Thoracic aorta (tissue), 2 donors: Measurements from ENCODE around the gene PACSIN3. TPM values are rescaled to one million over a fixed set of nuclear protein-coding genes. Genes with fewer than 3 reads are reported as not detected.

Source experiments
- ATAC-seq: fragments of 150-250 bp; one replicate; pipeline ENCODE4 v1.8.0; 2017; ENCODE audit warnings: low read depth; ENCODE audit not compliant: insufficient number of reproducible peaks, low FRiP score
- DNase-seq: peaks from one replicate; pipeline ENCODE4 v3.0.0-alpha.2; 2020; ENCODE audit warnings: low spot score
- H3K27ac ChIP-seq, 2 donors: fragments of 200-600 bp; sonication (generic); 1 replicate in 1 of 2; 2 replicates in 1 of 2; pipeline ENCODE4 v1.5.1; 2016; ENCODE audit warnings: mild to moderate bottlenecking in 2 of 2, moderate library complexity in 2 of 2
- H3K27me3 ChIP-seq: fragments of 200-600 bp; sonication (generic); replicated peaks from 2 replicates; pipeline ENCODE4 v1.6.0; 2016; ENCODE audit warnings: mild to moderate bottlenecking; ENCODE audit not compliant: insufficient read depth
- H3K36me3 ChIP-seq: fragments of 200-600 bp; sonication (generic); one replicate; pipeline ENCODE4 v1.5.1; 2016
- H3K4me1 ChIP-seq, 2 donors: fragments of 200-600 bp; sonication (generic); 1 replicate in 1 of 2; 2 replicates in 1 of 2; pipeline versions ENCODE4 v1.5.1 to v1.6.0; 2016; ENCODE audit warnings: low read depth in 2 of 2, mild to moderate bottlenecking in 1 of 2; ENCODE audit not compliant: control insufficient read depth in 1 of 2
- H3K4me3 ChIP-seq: fragments of 200-600 bp; sonication (generic); 2 replicates; pipeline ENCODE4 v1.5.1; 2016; ENCODE audit warnings: mild to moderate bottlenecking
- H3K9me3 ChIP-seq: fragments of 200-600 bp; sonication (generic); 2 replicates; pipeline ENCODE4 v1.5.1; 2016
- total RNA-seq, 2 donors: library from RNA; depleted of rRNA; stranded (reverse); fragments of >200 nt; gene quantifications; one replicate each; pipeline versions ENCODE4 v1.1.0 to v1.2.3, GENCODE V29; 2016
- TF ChIP-seq, protein P1 (sequence below): fragments of 200-600 bp; sonication (generic); IDR thresholded peaks from one replicate; pipeline ENCODE4 v1.5.1; 2019; ENCODE audit warnings: antibody characterized with exemption

Gene PACSIN3
- total RNA-seq, 2 donors from 2014 or later, result 30.3 to 44.4 TPM

- ATAC-seq, result no peak
- DNase-seq, result no peak
- Histone ChIP-seq H3K27me3 (no peaks in the 10 kb centered on the region), H3K36me3 (no peaks in the 10 kb centered on the region), H3K9me3 (no peaks in the 10 kb centered on the region), H3K4me1 (no peaks in the 10 kb centered on the region), H3K27ac (no peak overlapping the region), H3K4me3 (no peak overlapping the region)
- TF ChIP-seq, protein P1, sequence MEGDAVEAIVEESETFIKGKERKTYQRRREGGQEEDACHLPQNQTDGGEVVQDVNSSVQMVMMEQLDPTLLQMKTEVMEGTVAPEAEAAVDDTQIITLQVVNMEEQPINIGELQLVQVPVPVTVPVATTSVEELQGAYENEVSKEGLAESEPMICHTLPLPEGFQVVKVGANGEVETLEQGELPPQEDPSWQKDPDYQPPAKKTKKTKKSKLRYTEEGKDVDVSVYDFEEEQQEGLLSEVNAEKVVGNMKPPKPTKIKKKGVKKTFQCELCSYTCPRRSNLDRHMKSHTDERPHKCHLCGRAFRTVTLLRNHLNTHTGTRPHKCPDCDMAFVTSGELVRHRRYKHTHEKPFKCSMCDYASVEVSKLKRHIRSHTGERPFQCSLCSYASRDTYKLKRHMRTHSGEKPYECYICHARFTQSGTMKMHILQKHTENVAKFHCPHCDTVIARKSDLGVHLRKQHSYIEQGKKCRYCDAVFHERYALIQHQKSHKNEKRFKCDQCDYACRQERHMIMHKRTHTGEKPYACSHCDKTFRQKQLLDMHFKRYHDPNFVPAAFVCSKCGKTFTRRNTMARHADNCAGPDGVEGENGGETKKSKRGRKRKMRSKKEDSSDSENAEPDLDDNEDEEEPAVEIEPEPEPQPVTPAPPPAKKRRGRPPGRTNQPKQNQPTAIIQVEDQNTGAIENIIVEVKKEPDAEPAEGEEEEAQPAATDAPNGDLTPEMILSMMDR, result no peak
Measured at GRCh38 chr11:47132981-47133380, 53.3 kb downstream of the PACSIN3 start.

GRCh38 chr11:47132490-47132889 lies 53.7 kb downstream of the PACSIN3 start:
- no peak for ATAC-seq

GRCh38 chr11:47131136-47131535 lies 55.1 kb downstream of the PACSIN3 start:
- TF ChIP-seq, protein P1, result no peak
- Histone ChIP-seq H3K4me3 (no peak overlapping the region), H3K27me3 (no peaks in the 10 kb centered on the region), H3K36me3 (no peaks in the 10 kb centered on the region), H3K27ac (no peak overlapping the region), H3K9me3 (no peaks in the 10 kb centered on the region), H3K4me1 (no peaks in the 10 kb centered on the region)
- ATAC-seq (no peak), DNase-seq (no peak)

More at GRCh38 chr11:47132490-47132889, 53.7 kb downstream of the PACSIN3 start:
- Histone ChIP-seq H3K4me1 (no peaks in the 10 kb centered on the region), H3K36me3 (no peaks in the 10 kb centered on the region), H3K9me3 (no peaks in the 10 kb centered on the region), H3K4me3 (no peak overlapping the region), H3K27ac (no peak overlapping the region), H3K27me3 (no peaks in the 10 kb centered on the region)
- no peak for DNase-seq
- TF ChIP-seq, protein P1, result no peak

- Histone ChIP-seq H3K4me1 (no peaks in the 10 kb centered on the region), H3K27me3 (no peaks in the 10 kb centered on the region), H3K4me3 (no peak overlapping the region), H3K36me3 (no peaks in the 10 kb centered on the region), H3K27ac (no peak overlapping the region), H3K9me3 (no peaks in the 10 kb centered on the region)
- TF ChIP-seq, protein P1, result no peak
- no peak for DNase-seq
- no peak for ATAC-seq
Measured at GRCh38 chr11:47130543-47130942, 55.7 kb downstream of the PACSIN3 start.

Other genes starting within 250 kb of the PACSIN3 start
- 10 to 100 TPM; 23.4 to 27.6 TPM for gene CSTPP1, start 249.7 kb downstream of the PACSIN3 start, total RNA-seq
- 100 to 1,000 TPM; 122 to 164 TPM for gene ARFGAP2, start 9.6 kb downstream of the PACSIN3 start, total RNA-seq
- gene DDB2, start 28.5 kb upstream of the PACSIN3 start, total RNA-seq, result 10 to 100 TPM; 45.6 to 69.7 TPM
- 10 to 100 TPM; 39.4 to 59.7 TPM for gene ACP2, start 62.4 kb upstream of the PACSIN3 start, total RNA-seq
- gene NR1H3, start 71.6 kb upstream of the PACSIN3 start, total RNA-seq, result 10 to 100 TPM; 11.6 to 20.4 TPM
- gene MADD, start 83.7 kb upstream of the PACSIN3 start, total RNA-seq, result 10 to 100 TPM; 58.9 to 74.3 TPM
- not detected for gene MYBPC3, start 166.3 kb upstream of the PACSIN3 start, total RNA-seq
- 10 to 100 TPM; 35.0 to 44.4 TPM for gene SPI1, start 192.1 kb upstream of the PACSIN3 start, total RNA-seq
- gene SLC39A13, start 222.2 kb upstream of the PACSIN3 start, total RNA-seq, result 100 to 1,000 TPM in 1 of 2 donors, 10 to 100 TPM in 1; 97.7 to 163 TPM
- 100 to 1,000 TPM; 122 to 160 TPM for gene PSMC3, start 240.0 kb upstream of the PACSIN3 start, total RNA-seq